CD14-positive monocyte (primary cell): ENCODE measurements around the gene RASSF1. TPM values are rescaled to one million over a fixed set of nuclear protein-coding genes. Genes with fewer than 3 reads are reported as not detected.

ENCODE experiments used
- DNase-seq, 3 donors: peaks; one replicate each; pipeline ENCODE4 v3.0.0-alpha.2; 2011 to 2022
- H2AFZ ChIP-seq: 2 replicates; pipeline ENCODE4 v1.6.0; 2012; ENCODE audit warnings: mild to moderate bottlenecking, low read depth, low read length, inconsistent platforms; ENCODE audit not compliant: insufficient read depth, poor library complexity, severe bottlenecking
- H3K27ac ChIP-seq, 2 donors: 1 replicate in 1 of 2; 2 replicates in 1 of 2; pipeline ENCODE4 v1.5.1; 2012 to 2013; ENCODE audit warnings: low read length in 2 of 2, control low read depth in 1 of 2, inconsistent platforms in 1 of 2, low read depth in 1 of 2, mild to moderate bottlenecking in 1 of 2
- H3K27me3 ChIP-seq, 2 donors: one replicate each; pipeline versions ENCODE4 v1.6.0 to v1.6.1; 2011 to 2013; ENCODE audit warnings: low read length in 2 of 2; ENCODE audit not compliant: control insufficient read depth in 2 of 2, insufficient read depth in 2 of 2
- H3K36me3 ChIP-seq, 2 donors: replicated peaks in 1 of 2; 1 replicate in 1 of 2; 2 replicates in 1 of 2; pipeline versions ENCODE4 v1.5.1 to v1.6.1; 2012 to 2013; ENCODE audit warnings: low read length in 2 of 2, control low read depth in 1 of 2, inconsistent platforms in 1 of 2, mild to moderate bottlenecking in 1 of 2; ENCODE audit not compliant: insufficient read depth in 2 of 2, control insufficient read depth in 1 of 2
- H3K4me1 ChIP-seq, 2 donors: 1 replicate in 1 of 2; 2 replicates in 1 of 2; pipeline versions ENCODE4 v1.5.1 to v1.6.1; 2012 to 2013; ENCODE audit warnings: low read length in 2 of 2, control low read depth in 1 of 2, inconsistent platforms in 1 of 2, mild to moderate bottlenecking in 1 of 2, moderate library complexity in 1 of 2; ENCODE audit not compliant: insufficient read depth in 2 of 2, control insufficient read depth in 1 of 2
- H3K4me2 ChIP-seq: replicated peaks from 2 replicates; pipeline ENCODE3; 2012; ENCODE audit warnings: low read length, moderate library complexity, mild to moderate bottlenecking; ENCODE audit not compliant: poor library complexity, severe bottlenecking; ENCODE audit errors: extremely low read depth
- H3K4me3 ChIP-seq, 3 experiments: fragments of 200-600 bp in 1 of 3; sonication (generic) in 1 of 3; replicated peaks in 1 of 3; 1 replicate in 2 of 3; 2 replicates in 1 of 3; pipeline ENCODE4 v1.5.1; 2011 to 2013; ENCODE audit warnings: low read length in 3 of 3, mild to moderate bottlenecking in 3 of 3, control low read depth in 2 of 3, low read depth in 2 of 3, inconsistent platforms in 1 of 3, moderate library complexity in 1 of 3
- H3K79me2 ChIP-seq: 2 replicates; pipeline ENCODE4 v1.6.0; 2012; ENCODE audit warnings: mild to moderate bottlenecking, control low read depth, inconsistent platforms, low read length, moderate library complexity; ENCODE audit not compliant: insufficient read depth
- H3K9ac ChIP-seq: 2 replicates; pipeline ENCODE4 v1.6.0; 2017; ENCODE audit warnings: low read length, mild to moderate bottlenecking; ENCODE audit not compliant: insufficient read depth, poor library complexity, severe bottlenecking
- H3K9me3 ChIP-seq, 2 donors: replicated peaks in 1 of 2; 1 replicate in 1 of 2; 2 replicates in 1 of 2; pipeline versions ENCODE4 v1.5.1 to v1.6.1; 2012 to 2013; ENCODE audit warnings: low read length in 2 of 2, control low read depth in 1 of 2; ENCODE audit not compliant: control insufficient read depth in 1 of 2, insufficient read depth in 1 of 2
- H4K20me1 ChIP-seq: 2 replicates; pipeline ENCODE4 v1.6.0; 2012; ENCODE audit warnings: mild to moderate bottlenecking, low read length, control low read depth, moderate library complexity; ENCODE audit not compliant: insufficient read depth
- H3K27ac Mint-ChIP-seq, 7 donors: one replicate each; pipeline ENCODE4 v1.8.0; 2020; ENCODE audit warnings: mild to moderate bottlenecking in 7 of 7, mixed read lengths in 7 of 7, moderate library complexity in 6 of 7, inconsistent platforms in 2 of 7
- H3K27me3 Mint-ChIP-seq, 3 donors: one replicate each; pipeline ENCODE4 v1.8.0; 2021 to 2022; ENCODE audit warnings: low read depth in 3 of 3, mild to moderate bottlenecking in 3 of 3, mixed read lengths in 3 of 3, moderate library complexity in 3 of 3, inconsistent platforms in 1 of 3
- H3K36me3 Mint-ChIP-seq, 2 donors: one replicate each; pipeline ENCODE4 v1.8.0; 2020; ENCODE audit warnings: mixed read lengths in 2 of 2, inconsistent platforms in 1 of 2, mild to moderate bottlenecking in 1 of 2
- H3K4me1 Mint-ChIP-seq: one replicate; pipeline ENCODE4 v1.8.0; 2020; ENCODE audit warnings: mild to moderate bottlenecking, mixed read lengths
- H3K4me3 Mint-ChIP-seq, 2 donors: one replicate each; pipeline ENCODE4 v1.8.0; 2020; ENCODE audit warnings: mild to moderate bottlenecking in 2 of 2, mixed read lengths in 2 of 2, moderate library complexity in 1 of 2
- H3K9me3 Mint-ChIP-seq, 7 donors: one replicate each; pipeline ENCODE4 v1.8.0; 2020 to 2022; ENCODE audit warnings: mixed read lengths in 7 of 7, mild to moderate bottlenecking in 6 of 7, moderate library complexity in 6 of 7, inconsistent platforms in 2 of 7
- CTCF ChIP-seq: fragments of 200-600 bp; IDR thresholded peaks from one replicate; pipeline ENCODE4 v1.8.0; 2022; ENCODE audit warnings: antibody characterized with exemption, mild to moderate bottlenecking
- WGBS: methylation state at CpG from one replicate; pipeline ENCODE4 v1.1.5; 2013; ENCODE audit warnings: missing lambda C conversion rate; ENCODE audit not compliant: insufficient coverage; 5-methylcytosine and 5-hydroxymethylcytosine counted together
- intact Hi-C, 2 donors: fragments of 100-400 bp; cut with micrococcal nuclease; formaldehyde crosslinking; loops; one replicate each; pipeline versions ENCODE4 v1.15.0 to v1.15.1; 2023
- polyA plus RNA-seq, 3 donors: library from polyadenylated mRNA; depleted of rRNA in 1 of 3; unstranded in 2 of 3; stranded (reverse) in 1 of 3; fragments of 300-500 nt in 2 of 3; fragments of >200 nt in 1 of 3; fragmentation: Illumina TruSeq in 2 of 3; gene quantifications; 1 replicate in 2 of 3; 2 replicates in 1 of 3; pipeline ENCODE4 v1.2.3, GENCODE V29; 2012 to 2021

RASSF1 gene
- polyA plus RNA-seq, 3 donors, result 16.0 to 229 (median 24.0) TPM

DNA sequence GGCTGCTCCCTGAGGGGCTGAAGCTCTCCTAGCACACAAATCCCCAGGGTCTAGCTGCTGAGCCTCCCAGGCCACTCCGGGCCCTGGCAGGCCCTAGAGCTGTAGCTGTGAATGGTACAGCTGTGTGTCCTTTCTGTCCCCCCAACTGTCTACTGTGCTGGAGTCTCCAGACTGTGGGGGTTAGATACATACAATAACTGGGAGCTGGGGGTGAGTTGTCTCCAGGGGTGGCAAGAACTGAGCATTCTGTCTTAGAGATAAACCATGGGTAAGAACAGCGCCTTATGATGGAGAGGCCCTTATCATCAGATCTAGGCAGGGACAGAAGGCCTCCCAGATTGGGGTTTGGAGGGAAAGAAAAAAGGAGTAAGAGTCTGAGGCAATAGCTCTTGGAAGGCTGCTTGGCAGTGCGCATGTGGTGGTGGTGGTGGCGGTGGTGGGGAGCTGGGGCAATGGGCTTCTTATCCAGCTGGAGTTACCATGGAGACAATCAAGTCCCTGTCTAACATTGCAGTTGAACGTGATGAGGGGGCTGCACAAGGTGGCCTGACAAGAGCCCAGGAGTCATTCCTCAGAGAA, 13.6 kb upstream of the RASSF1 start:
- no peak overlapping the region for H3K4me3 Mint-ChIP-seq
- H3K4me2 ChIP-seq, result no peak overlapping the region
- peaks cover 60 to 71% of the 10 kb centered on the region in 2 donors for H3K4me1 ChIP-seq
- no peak overlapping the region for H3K4me3 ChIP-seq
- H3K36me3 ChIP-seq, result peaks cover 44 to 56% of the 10 kb centered on the region in 2 donors
- WGBS, result 89% methylated on average over 4 of the region's 5 CpGs
- no peaks in the 10 kb centered on the region for H3K9me3 Mint-ChIP-seq
- intact Hi-C loops, result loop anchor here (5.0 to 10.0 kb wide), 3 partner anchors 258 to 1041 kb away; partner anchors contain the start of genes CISH (in 1 of the 2), MON1A (in 1 of the 2) and RBM15B (in 1 of the 2)
- H2AFZ ChIP-seq, result no peak overlapping the region
- no peaks in the 10 kb centered on the region for H3K9me3 ChIP-seq
- H3K27me3 ChIP-seq, result no peaks in the 10 kb centered on the region
- peaks cover 0 to 2% (median 0%) of the 10 kb centered on the region in 3 donors for H3K27me3 Mint-ChIP-seq
- peaks cover 64% of the 10 kb centered on the region for H3K4me1 Mint-ChIP-seq
- H3K36me3 Mint-ChIP-seq, result peaks cover 28 to 50% of the 10 kb centered on the region in 2 donors
- no peak for TF ChIP-seq CTCF
- H4K20me1 ChIP-seq, result peaks cover 82% of the 10 kb centered on the region
- no peak for DNase-seq
- H3K27ac Mint-ChIP-seq, result peak overlapping the region in 3 of 7 donors; percentile 30 to 53 (median 42)
- no peak overlapping the region for H3K27ac ChIP-seq
- H3K9ac ChIP-seq, result no peak overlapping the region
- peaks cover 85% of the 10 kb centered on the region for H3K79me2 ChIP-seq

- no peak for DNase-seq
- 88% methylated on average over 10 of the region's 12 CpGs for WGBS
- Mint-ChIP-seq H3K36me3 (peaks cover 33 to 54% of the 10 kb centered on the region in 2 donors), H3K27me3 (peaks cover 0 to 1% (median 0%) of the 10 kb centered on the region in 3 donors), H3K4me1 (peaks cover 67% of the 10 kb centered on the region), H3K27ac (peak overlapping the region in 6 of 7 donors; percentile 9 to 71 (median 26)), H3K4me3 (peak overlapping the region in 1 of 2 donors; percentile 43), H3K9me3 (no peaks in the 10 kb centered on the region)
- no peaks in the 10 kb centered on the region for H3K27me3 ChIP-seq
- H3K9me3 ChIP-seq, result no peaks in the 10 kb centered on the region
- peak overlapping the region; percentile 28 to 44 for H3K27ac ChIP-seq
- TF ChIP-seq CTCF, result no peak
- H3K9ac ChIP-seq, result no peak overlapping the region
- H3K4me3 ChIP-seq, result no peak overlapping the region
- H2AFZ ChIP-seq, result no peak overlapping the region
- H3K4me1 ChIP-seq, result peaks cover 52 to 66% of the 10 kb centered on the region in 2 donors
- peaks cover 85% of the 10 kb centered on the region for H3K79me2 ChIP-seq
- H3K4me2 ChIP-seq, result no peak overlapping the region
- intact Hi-C loops, result loop anchor here (5.0 to 10.0 kb wide), 3 partner anchors 259 to 1041 kb away; partner anchors contain the start of genes CISH (in 1 of the 2), MON1A (in 1 of the 2) and RBM15B (in 1 of the 2)
- peaks cover 47 to 64% of the 10 kb centered on the region in 2 donors for H3K36me3 ChIP-seq
- H4K20me1 ChIP-seq, result peaks cover 75% of the 10 kb centered on the region
Measured at GRCh38 chr3:50353245-50354004, 12.8 kb upstream of the RASSF1 start.
